Activated CD8-positive, alpha-beta T cell treated with anti-CD3 and anti-CD28 coated beads for 36 hours (primary cell): Measurements from ENCODE around the gene IZUMO4. TPM values are rescaled to one million over a fixed set of nuclear protein-coding genes. Genes with fewer than 3 reads are reported as not detected.

ENCODE experiments used
- ATAC-seq: fragments of 200-7000 bp; cut with Tn5 transposase; one replicate; pipeline ENCODE4 v1.10.0; 2021; ENCODE audit warnings: mild to moderate bottlenecking, moderate library complexity
- CTCF ChIA-PET: fragments of 350-600 bp; sonication (Branson Sonifier 250); formaldehyde crosslinking; loops from one replicate; lab custom pipeline; 2021; ENCODE audit warnings: antibody characterized with exemption; lab: Charles Lee
- POLR2A ChIA-PET: fragments of 350-600 bp; sonication (Branson Sonifier 250); formaldehyde crosslinking; loops from one replicate; lab custom pipeline; 2021; ENCODE audit warnings: antibody characterized with exemption; lab: Charles Lee
- DNase-seq: peaks from one replicate; pipeline ENCODE4 v3.0.0-alpha.2; 2020
- H3K27ac Mint-ChIP-seq: one replicate; pipeline ENCODE4 v1.8.0; 2021; ENCODE audit warnings: mild to moderate bottlenecking, mixed read lengths
- H3K27me3 Mint-ChIP-seq: one replicate; pipeline ENCODE4 v1.8.0; 2021; ENCODE audit warnings: mixed read lengths
- H3K36me3 Mint-ChIP-seq: one replicate; pipeline ENCODE4 v1.8.0; 2021; ENCODE audit warnings: low read depth, mixed read lengths
- H3K4me1 Mint-ChIP-seq: one replicate; pipeline ENCODE4 v1.8.0; 2021; ENCODE audit warnings: low read depth, mixed read lengths
- H3K4me3 Mint-ChIP-seq: one replicate; pipeline ENCODE4 v1.8.0; 2021; ENCODE audit warnings: mild to moderate bottlenecking, moderate library complexity, mixed read lengths
- H3K9me3 Mint-ChIP-seq: one replicate; pipeline ENCODE4 v1.8.0; 2021; ENCODE audit warnings: mixed read lengths
- intact Hi-C: fragments of 100-400 bp; cut with micrococcal nuclease; formaldehyde crosslinking; loops from one replicate; pipeline ENCODE4 v1.10.0; 2022
- total RNA-seq, 2 experiments: library from RNA; stranded (reverse); gene quantifications; one replicate each; pipeline ENCODE4 v1.2.3, GENCODE V29; 2021
- TF ChIP-seq, protein P1 (sequence below): fragments of 200-600 bp; IDR thresholded peaks from one replicate; pipeline ENCODE4 v1.8.0; 2022; ENCODE audit warnings: antibody characterized with exemption, mild to moderate bottlenecking

IZUMO4 gene
- total RNA-seq, 2 experiments from 2014 or later = 22.6 to 23.0 TPM

GRCh38 chr19:2140138-2140569, 43.4 kb downstream of the IZUMO4 start:
- no peaks in the 10 kb centered on the region for H3K9me3 Mint-ChIP-seq
- H3K27me3 Mint-ChIP-seq = no peaks in the 10 kb centered on the region
- H3K27ac Mint-ChIP-seq = no peak overlapping the region
- peaks cover 5% of the 10 kb centered on the region for H3K4me1 Mint-ChIP-seq
- no peak for DNase-seq
- no peak for ATAC-seq
- H3K36me3 Mint-ChIP-seq = peaks cover 10% of the 10 kb centered on the region
- H3K4me3 Mint-ChIP-seq = no peak overlapping the region
- ChIA-PET CTCF (no interaction called here), POLR2A (no interaction called here)
- intact Hi-C loops = no loop called here
- TF ChIP-seq, protein P1, sequence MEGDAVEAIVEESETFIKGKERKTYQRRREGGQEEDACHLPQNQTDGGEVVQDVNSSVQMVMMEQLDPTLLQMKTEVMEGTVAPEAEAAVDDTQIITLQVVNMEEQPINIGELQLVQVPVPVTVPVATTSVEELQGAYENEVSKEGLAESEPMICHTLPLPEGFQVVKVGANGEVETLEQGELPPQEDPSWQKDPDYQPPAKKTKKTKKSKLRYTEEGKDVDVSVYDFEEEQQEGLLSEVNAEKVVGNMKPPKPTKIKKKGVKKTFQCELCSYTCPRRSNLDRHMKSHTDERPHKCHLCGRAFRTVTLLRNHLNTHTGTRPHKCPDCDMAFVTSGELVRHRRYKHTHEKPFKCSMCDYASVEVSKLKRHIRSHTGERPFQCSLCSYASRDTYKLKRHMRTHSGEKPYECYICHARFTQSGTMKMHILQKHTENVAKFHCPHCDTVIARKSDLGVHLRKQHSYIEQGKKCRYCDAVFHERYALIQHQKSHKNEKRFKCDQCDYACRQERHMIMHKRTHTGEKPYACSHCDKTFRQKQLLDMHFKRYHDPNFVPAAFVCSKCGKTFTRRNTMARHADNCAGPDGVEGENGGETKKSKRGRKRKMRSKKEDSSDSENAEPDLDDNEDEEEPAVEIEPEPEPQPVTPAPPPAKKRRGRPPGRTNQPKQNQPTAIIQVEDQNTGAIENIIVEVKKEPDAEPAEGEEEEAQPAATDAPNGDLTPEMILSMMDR = no peak

DNA sequence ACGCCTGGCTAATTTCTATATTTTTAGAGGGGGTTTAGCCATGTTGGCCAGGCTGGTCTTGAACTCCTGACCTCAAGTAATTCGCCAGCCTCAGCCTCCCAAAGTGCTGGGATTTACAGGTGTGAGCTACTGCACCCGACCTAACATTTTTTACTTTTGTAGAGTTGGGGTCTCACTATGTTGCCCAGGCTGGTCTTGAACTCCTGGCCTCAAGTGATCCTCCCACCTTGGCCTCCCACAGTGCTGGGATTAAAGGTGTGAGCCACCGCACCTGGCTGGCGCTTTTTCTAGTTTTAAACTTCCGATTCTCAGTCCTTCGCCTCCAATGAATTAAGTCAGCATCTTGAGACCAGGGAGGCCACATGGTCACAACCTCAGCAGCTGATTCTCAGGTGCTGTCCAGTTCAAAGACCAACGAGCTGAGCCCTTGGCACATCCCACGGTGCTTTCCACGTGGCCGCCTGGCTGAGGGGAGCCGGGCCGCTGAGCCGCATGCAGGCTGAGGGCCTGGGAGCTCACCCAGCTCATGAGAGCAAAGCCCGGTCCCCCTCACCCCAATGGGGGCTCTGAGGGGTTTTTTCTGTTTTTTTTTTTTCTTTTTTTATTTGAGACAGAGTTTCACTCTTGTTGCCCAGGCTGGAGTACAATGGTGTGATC, 45.6 kb downstream of the IZUMO4 start:
- H3K9me3 Mint-ChIP-seq = no peaks in the 10 kb centered on the region
- CTCF ChIA-PET = no interaction called here
- POLR2A ChIA-PET = interaction anchor here (0.8 to 1.0 kb wide), 2 partner anchors 19 to 123 kb away, joined by 3 read pairs; no protein-coding TSS in a partner anchor
- H3K4me3 Mint-ChIP-seq = no peak overlapping the region
- no peak for DNase-seq
- H3K36me3 Mint-ChIP-seq = peaks cover 9% of the 10 kb centered on the region
- TF ChIP-seq, protein P1 = no peak
- ATAC-seq = no peak
- H3K27ac Mint-ChIP-seq = no peak overlapping the region
- H3K4me1 Mint-ChIP-seq = peaks cover 19% of the 10 kb centered on the region
- intact Hi-C loops = no loop called here
- no peaks in the 10 kb centered on the region for H3K27me3 Mint-ChIP-seq

DNA sequence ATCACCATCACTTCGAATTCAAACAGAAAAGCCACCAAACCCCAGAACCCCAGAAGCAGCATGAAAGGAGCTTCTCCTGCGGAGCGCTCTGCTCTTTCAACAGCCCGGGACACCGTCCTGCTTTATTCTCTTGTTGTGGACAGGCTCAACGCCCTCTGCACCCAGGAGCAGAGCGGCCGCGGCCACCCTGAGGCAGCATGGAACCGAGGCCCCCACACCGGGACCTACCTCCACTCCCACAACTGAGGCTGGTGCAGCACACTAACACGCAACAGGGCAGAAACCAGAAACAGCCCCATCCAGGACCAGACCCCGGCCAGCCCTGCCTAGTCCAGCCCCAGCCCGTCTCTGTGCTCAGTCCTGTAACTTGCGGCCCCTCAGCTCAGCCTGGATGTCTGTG, 47.5 kb downstream of the IZUMO4 start:
- ATAC-seq (no peak), DNase-seq (no peak)
- TF ChIP-seq, protein P1 = no peak
- ChIA-PET POLR2A (interaction anchor here (1.1 kb wide), 1 partner anchor 134 kb away, joined by 3 read pairs; no protein-coding TSS in a partner anchor), CTCF (interaction anchor here (0.6 kb wide), 1 partner anchor 49 kb away, joined by 3 read pairs; no protein-coding TSS in a partner anchor)
- H3K27me3 Mint-ChIP-seq = no peaks in the 10 kb centered on the region
- no peaks in the 10 kb centered on the region for H3K9me3 Mint-ChIP-seq
- intact Hi-C loops = no loop called here
- H3K4me3 Mint-ChIP-seq = no peak overlapping the region
- H3K36me3 Mint-ChIP-seq = peaks cover 9% of the 10 kb centered on the region
- no peak overlapping the region for H3K27ac Mint-ChIP-seq
- peaks cover 32% of the 10 kb centered on the region for H3K4me1 Mint-ChIP-seq

DNA sequence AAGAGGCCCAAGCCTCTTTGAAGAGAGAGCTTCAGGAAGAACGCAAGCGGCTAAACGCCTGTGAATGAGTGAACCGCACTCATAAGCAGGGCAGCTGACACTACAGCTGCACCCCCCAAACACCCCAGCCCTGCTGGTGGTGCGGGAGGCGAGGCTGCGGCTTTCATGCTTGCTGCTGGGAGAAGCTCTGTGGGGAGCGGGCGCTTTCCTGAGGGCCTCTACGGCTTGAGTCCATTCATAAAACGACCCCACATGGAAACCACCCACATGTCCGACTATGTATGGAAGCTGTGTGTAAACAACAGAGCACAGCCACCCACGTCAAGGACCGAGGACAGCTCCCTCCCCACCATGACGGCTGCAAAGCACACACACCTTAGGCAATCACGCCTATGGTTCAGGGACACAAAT, 49.1 kb downstream of the IZUMO4 start:
- ATAC-seq (peak; percentile 48), DNase-seq (peak; percentile 61)
- no peaks in the 10 kb centered on the region for H3K9me3 Mint-ChIP-seq
- POLR2A ChIA-PET = interaction anchor here (0.8 to 1.2 kb wide), 3 partner anchors 9 to 93 kb away, joined by 3 to 5 read pairs (median 3); no protein-coding TSS in a partner anchor
- H3K36me3 Mint-ChIP-seq = peaks cover 14% of the 10 kb centered on the region
- H3K27ac Mint-ChIP-seq = peak overlapping the region; percentile 15
- peaks cover 43% of the 10 kb centered on the region for H3K4me1 Mint-ChIP-seq
- TF ChIP-seq, protein P1 = no peak
- no peak overlapping the region for H3K4me3 Mint-ChIP-seq
- intact Hi-C loops = no loop called here
- CTCF ChIA-PET = interaction anchor here (1.0 to 1.2 kb wide), 2 partner anchors 10 to 604 kb away, joined by 3 to 5 read pairs; no protein-coding TSS in a partner anchor
- H3K27me3 Mint-ChIP-seq = no peaks in the 10 kb centered on the region

DNA sequence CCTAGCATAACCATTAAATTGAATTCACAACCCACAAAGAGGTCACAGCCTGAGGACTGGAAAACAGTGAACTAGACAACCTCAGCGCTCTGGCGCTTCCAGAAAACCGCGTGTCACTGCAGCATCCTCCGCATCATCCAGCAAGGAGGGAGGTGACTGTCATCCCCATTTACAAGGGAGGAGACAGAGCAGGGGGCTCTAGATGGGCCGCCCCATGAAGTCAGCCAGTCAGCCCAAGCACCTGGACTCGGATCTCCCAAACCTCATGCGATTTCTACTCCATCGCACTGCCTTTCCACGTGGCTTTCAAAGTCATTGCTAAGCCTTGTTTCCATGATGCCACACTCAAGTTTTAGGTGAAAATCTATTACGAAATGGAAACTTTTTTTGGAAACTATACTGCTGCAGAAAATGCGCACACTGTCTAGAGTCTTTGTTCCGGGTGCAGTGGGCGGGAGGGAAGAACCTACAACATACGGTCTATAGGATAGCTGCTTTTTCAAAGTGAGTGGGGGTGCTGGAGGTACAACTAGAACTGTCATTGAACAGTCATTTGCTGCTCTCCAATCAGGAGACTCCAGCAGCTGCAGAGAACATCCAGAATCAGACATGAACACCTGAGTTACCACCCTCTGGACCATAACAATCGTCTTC, 51.9 kb downstream of the IZUMO4 start:
- ATAC-seq (no peak), DNase-seq (peak; percentile 35)
- no peaks in the 10 kb centered on the region for H3K9me3 Mint-ChIP-seq
- H3K4me3 Mint-ChIP-seq = peak overlapping the region; percentile 81
- no peaks in the 10 kb centered on the region for H3K27me3 Mint-ChIP-seq
- ChIA-PET POLR2A (no interaction called here), CTCF (no interaction called here)
- intact Hi-C loops = no loop called here
- TF ChIP-seq, protein P1 = no peak
- H3K27ac Mint-ChIP-seq = peak overlapping the region; percentile 76
- H3K4me1 Mint-ChIP-seq = peaks cover 49% of the 10 kb centered on the region
- peaks cover 13% of the 10 kb centered on the region for H3K36me3 Mint-ChIP-seq
